Urinary bladder (tissue), 4 donors: ENCODE data around the gene KIAA0232. TPM values are rescaled to one million over a fixed set of nuclear protein-coding genes. Genes with fewer than 3 reads are reported as not detected.
"Not testable (repeated sequence)": the region's sequence is repeated elsewhere in the genome, so short reads cannot be mapped to it uniquely, and the experiment has no call there.

ENCODE experiments used
- DNase-seq: peaks from one replicate; pipeline ENCODE4 v3.0.0-alpha.2; 2015; ENCODE audit errors: extremely low spot score
- H3K27ac ChIP-seq: one replicate; pipeline ENCODE4 v1.5.1; 2013; ENCODE audit warnings: low read depth, mild to moderate bottlenecking, moderate library complexity
- H3K36me3 ChIP-seq: one replicate; pipeline ENCODE4 v1.6.1; 2013; ENCODE audit warnings: mild to moderate bottlenecking, moderate library complexity; ENCODE audit not compliant: insufficient read depth
- H3K4me1 ChIP-seq: one replicate; pipeline ENCODE4 v1.6.1; 2013; ENCODE audit warnings: mild to moderate bottlenecking, moderate library complexity; ENCODE audit not compliant: insufficient read depth
- H3K4me3 ChIP-seq: one replicate; pipeline ENCODE4 v1.5.1; 2013; ENCODE audit warnings: low read depth, low read length
- WGBS: extraction: QIAGEN DNeasy Blood & Tissue Kit; methylation state at CpG from one replicate; pipeline ENCODE4 v1.1.7; 2013; 5-methylcytosine and 5-hydroxymethylcytosine counted together
- polyA plus RNA-seq: library from polyadenylated mRNA; stranded (reverse); fragments of 200-250 nt; gene quantifications from one replicate; pipeline ENCODE4 v1.2.3, GENCODE V29; 2013
- total RNA-seq: library from RNA; depleted of rRNA; stranded (reverse); fragments of >200 nt; gene quantifications from one replicate; pipeline ENCODE4 v1.2.3, GENCODE V29; 2014
- donor health status: healthy with polysubstance abuse.
- donor health status: healthy.

The KIAA0232 gene
- total and polyA plus RNA-seq, 2 donors, result 18.8 to 32.8 TPM

DNA sequence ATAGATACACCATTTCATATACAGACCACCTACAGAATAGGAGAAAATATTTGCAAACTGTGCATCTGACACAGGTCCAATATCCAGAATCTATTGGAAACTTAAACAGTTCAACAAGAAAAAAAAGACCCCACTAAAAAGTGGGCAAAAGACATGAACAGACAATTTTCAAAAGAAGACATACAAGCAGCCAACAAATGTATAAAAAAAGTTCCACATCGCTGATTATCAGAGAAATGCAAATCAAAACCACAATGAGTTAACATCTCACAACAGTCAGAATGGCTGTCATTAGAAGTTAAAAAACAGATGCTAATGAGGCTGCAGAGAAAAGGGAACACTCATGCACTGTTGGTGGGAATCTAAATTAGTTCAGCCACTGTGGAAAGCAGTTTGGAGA is 36.8 kb downstream of the KIAA0232 start:
- Histone ChIP-seq H3K36me3 (no peaks in the 10 kb centered on the region), H3K27ac (no peak overlapping the region), H3K4me3 (no peak overlapping the region), H3K4me1 (no peaks in the 10 kb centered on the region)
- no peak for DNase-seq
- WGBS, result 90% methylated on average over 1 of the region's 1 CpG

DNA sequence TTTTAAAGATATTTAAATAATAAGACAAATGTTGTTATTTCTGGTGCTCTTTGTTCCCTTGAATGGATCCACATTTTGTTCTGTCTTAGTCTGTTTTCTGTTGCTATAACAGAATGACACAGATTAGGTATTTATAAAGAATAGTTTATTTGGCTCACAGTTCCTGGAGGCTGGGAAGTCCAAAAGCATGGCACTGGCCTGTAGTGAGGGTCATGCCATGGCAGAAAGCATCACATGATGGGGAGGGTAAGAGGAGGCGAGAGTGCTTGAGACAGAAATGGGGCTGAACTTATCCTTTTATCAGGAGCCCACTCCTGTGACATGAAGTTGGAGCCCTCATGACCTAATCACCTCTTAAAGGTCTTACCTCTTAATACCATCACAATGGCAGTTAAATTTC is 38.2 kb downstream of the KIAA0232 start:
- H3K27ac ChIP-seq, result no peak overlapping the region
- H3K4me3 ChIP-seq, result no peak overlapping the region
- no peak for DNase-seq
- H3K36me3 ChIP-seq, result peaks cover 2% of the 10 kb centered on the region
- no peaks in the 10 kb centered on the region for H3K4me1 ChIP-seq
- 93% methylated on average over 1 of the region's 1 CpG for whole genome bisulfite sequencing

DNA sequence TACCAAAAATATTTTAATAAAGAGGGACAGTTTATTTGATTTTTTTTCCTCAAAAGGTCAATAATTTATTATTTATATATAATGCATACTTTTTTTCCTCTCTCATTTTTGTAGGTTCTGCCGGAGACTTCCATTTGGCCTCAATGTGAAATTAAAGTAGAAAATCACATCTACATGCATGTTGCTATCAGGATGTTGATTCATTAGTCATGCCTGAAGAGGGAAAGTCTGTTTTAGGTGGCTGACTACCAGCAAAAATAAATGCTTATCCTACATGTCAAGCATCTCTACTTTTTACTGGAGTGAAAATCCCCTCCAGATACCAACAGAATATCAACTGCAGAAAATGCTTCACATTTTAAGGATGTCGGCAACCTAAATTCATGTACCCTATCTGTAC is 41.5 kb downstream of the KIAA0232 start:
- H3K4me3 ChIP-seq, result no peak overlapping the region
- WGBS, result 84% methylated on average over 2 of the region's 2 CpGs
- DNase-seq, result no peak
- no peak overlapping the region for H3K27ac ChIP-seq
- peaks cover 3% of the 10 kb centered on the region for H3K36me3 ChIP-seq
- no peaks in the 10 kb centered on the region for H3K4me1 ChIP-seq

DNA sequence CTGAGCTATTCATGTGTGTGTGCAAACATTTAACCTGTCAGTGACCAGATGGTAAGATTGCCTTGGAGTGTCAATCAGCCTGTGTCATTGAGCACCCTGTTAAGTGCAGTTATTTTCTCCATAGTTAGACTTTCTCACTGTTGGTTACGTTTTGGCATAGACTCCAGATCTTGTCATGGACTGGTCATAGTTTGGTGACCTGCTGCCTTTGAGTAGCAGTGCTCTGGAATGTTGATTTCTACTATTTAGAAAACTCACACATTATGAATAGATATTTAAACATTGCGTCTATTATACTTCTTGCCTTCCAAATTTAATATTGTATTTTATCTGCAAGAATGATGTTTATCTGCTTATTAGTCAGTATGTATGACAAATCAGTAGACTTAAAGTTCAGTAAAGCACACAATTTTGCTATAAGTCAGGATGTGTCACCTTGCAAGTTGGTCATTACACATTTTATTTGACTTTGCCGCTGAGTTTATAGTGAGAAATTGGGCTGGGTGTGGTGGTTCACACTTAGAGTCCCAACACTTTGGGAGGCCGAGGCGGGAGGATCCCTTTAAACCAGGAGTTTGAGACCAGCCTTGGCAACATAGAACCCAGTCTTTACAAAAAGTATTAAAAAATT is 42.4 kb downstream of the KIAA0232 start:
- Histone ChIP-seq H3K4me1 (no peaks in the 10 kb centered on the region), H3K27ac (no peak overlapping the region), H3K36me3 (peaks cover 3% of the 10 kb centered on the region), H3K4me3 (no peak overlapping the region)
- DNase-seq, result no peak
- WGBS, result 93% methylated on average over 5 of the region's 5 CpGs

DNA sequence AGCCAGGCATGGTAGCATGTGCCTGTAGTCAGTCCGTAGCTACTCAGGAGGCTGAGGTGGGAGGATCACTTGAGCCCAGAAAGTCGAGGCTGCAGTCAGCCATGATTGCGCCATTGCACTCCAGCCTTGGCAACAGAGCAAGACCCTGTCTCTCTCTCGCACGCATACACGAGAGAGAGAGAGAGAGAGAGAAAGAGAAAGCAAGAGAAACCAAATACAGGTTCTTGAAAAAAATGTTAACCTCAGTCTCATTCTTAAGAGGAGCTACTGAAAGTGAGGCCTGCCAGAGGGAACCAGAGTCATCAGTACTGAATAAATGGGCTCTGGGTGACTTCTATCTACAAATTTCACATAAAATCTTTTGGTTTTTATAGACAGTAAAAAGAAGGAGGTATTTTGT is 42.9 kb downstream of the KIAA0232 start:
- 87% methylated on average over 6 of the region's 6 CpGs for WGBS
- no peak overlapping the region for H3K4me3 ChIP-seq
- no peak for DNase-seq
- no peaks in the 10 kb centered on the region for H3K4me1 ChIP-seq
- H3K36me3 ChIP-seq, result peaks cover 3% of the 10 kb centered on the region
- H3K27ac ChIP-seq, result no peak overlapping the region

DNA sequence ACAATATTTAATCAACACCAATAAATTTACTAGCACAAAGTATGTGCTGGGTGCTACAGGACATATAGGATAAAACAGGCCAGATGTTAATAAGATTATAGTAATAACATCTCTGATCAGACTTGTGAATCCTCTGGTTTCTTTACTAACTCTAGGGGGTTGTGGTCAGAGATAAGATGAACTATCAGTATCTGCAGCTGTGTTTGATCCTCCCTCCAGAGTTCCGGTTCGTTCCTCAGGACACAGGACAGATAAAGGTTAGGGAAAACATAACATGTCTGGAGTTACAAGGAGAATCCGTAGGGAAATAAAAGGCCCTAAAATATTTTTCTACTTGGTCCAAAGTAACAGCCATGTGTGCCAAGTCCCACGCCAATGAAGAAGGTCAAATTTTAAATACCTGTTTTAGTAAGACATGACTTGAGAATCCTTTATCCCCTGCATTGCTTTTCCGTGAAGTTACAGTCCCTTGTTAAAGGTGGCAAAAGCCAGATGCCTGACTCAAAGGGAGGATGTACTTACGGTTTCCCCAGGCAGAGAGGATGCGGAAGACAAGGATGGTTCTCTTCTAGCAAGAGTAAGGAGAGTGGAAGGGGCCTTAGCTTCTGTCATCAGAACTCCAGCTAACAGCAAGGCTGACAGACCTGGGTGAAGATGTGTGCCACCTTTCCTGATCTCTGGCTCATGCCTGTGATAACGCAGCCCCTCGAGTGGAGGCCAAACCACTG is 44.4 kb downstream of the KIAA0232 start:
- Histone ChIP-seq H3K36me3 (peaks cover 3% of the 10 kb centered on the region), H3K4me1 (no peaks in the 10 kb centered on the region), H3K4me3 (no peak overlapping the region), H3K27ac (no peak overlapping the region)
- DNase-seq, result no peak
- WGBS, result 82% methylated on average over 9 of the region's 9 CpGs

DNA sequence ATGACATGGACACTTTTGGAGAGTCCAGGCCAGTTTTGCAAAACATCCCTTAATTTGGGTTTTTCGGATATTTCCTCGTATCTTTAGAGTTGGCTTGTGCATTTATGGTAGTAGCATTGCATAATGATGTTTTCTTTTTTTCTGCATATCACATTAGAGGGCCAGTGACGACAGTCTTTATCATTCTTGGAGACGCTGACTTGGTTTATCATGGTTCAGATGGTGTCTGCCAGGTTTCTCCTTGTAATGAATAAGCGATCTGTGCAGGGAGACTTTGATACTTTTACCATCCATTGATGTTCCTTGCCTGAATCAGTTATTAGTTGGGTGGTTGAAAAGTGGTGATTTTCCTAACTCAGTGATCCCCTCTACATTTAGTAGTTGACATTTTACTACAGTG is 46.6 kb downstream of the KIAA0232 start:
- DNase-seq, result no peak
- WGBS, result 68% methylated on average over 5 of the region's 5 CpGs
- Histone ChIP-seq H3K27ac (no peak overlapping the region), H3K36me3 (peaks cover 6% of the 10 kb centered on the region), H3K4me3 (no peak overlapping the region), H3K4me1 (no peaks in the 10 kb centered on the region)

DNA sequence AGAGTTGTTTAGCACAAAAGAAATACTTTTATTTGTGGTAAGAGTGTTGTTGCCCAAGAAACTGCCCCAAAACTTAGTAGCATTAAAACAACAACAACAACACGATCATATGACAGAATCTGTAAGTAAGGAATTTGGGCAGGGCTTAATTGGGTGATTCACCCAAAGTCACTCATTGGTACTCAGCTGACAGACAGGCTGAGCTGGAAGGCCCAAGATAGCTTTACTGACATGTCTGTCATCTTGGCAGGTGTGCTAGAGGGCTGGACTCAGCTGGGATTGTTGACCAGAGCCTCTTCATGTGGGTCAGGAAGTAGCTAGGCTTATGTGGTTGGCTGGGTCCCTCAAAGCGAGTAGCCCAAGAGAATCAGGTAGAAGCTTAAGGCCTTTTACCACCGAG is 52.3 kb downstream of the KIAA0232 start:
- no peaks in the 10 kb centered on the region for H3K4me1 ChIP-seq
- WGBS, result 90% methylated on average over 3 of the region's 3 CpGs

DNA sequence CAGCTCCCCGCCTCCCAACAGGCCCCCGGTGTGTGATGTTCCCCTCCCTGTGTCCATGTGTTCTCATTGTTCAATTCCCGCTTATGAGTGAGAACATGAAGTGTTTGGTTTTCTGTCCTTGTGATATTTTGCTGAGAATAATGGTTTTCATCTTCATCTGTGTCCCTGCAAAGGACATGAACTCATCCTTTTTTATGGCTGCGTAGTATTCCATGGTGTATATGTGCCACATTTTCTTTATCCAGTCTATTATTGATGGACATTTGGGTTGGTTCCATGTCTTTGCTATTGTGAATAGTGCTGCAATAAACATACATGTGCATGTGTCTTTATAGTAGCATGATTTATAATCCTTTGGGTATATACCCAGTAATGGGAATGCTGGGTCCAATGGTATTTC is 53.1 kb downstream of the KIAA0232 start:
- H3K4me1 ChIP-seq, DNase-seq, H3K27ac ChIP-seq, H3K36me3 ChIP-seq, H3K4me3 ChIP-seq: not testable (repeated sequence)
- 98% methylated on average over 4 of the region's 4 CpGs for WGBS

More for the DNA sequence above, 52.3 kb downstream of the KIAA0232 start:
- no peak overlapping the region for H3K27ac ChIP-seq
- no peak overlapping the region for H3K4me3 ChIP-seq
- peaks cover 3% of the 10 kb centered on the region for H3K36me3 ChIP-seq
- DNase-seq, result no peak

DNA sequence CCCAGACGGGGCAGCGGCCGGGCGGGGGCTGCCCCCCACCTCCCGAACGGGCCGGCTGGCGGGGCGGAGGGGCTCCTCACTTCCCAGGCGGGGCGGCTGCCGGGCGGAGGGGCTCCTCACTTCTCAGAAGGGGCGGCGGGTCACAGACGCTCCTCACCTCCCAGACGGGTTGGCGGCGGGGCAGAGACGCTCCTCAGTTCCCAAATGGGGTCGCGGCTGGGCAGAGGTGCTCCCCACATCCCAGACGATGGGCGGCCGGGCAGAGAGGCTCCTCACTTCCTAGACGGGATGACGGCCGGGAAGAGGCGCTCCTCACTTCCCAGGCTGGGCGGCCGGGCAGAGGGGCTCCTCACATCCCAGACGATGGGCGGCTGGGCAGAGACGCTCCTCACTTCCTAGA is 54.6 kb downstream of the KIAA0232 start:
- WGBS, result 96% methylated on average over 34 of the region's 34 CpGs
- not testable (repeated sequence) for H3K27ac ChIP-seq, H3K4me1 ChIP-seq, H3K36me3 ChIP-seq, DNase-seq, H3K4me3 ChIP-seq

DNA sequence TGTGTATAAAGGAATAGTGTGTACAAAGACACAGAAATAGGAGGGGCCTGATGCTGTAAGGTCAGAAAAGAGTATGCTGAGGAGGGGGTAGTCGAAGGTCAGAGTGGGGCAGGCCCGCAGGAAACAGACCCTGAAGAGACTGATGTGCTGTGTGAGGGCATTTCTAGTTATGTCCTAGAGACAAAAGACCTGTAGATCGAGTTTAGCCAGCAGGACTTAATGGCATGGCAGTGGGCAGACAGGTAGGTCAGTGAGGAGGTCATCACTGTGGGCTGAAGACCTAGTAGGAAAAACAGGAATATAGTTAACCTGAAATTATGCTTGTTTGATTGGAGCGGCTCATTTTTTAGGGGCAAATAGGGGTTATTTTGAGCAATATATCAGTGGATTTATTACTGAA is 57.1 kb downstream of the KIAA0232 start:
- H3K27ac ChIP-seq, result no peak overlapping the region
- H3K4me3 ChIP-seq, result no peak overlapping the region
- WGBS, result 83% methylated on average over 4 of the region's 4 CpGs

DNA sequence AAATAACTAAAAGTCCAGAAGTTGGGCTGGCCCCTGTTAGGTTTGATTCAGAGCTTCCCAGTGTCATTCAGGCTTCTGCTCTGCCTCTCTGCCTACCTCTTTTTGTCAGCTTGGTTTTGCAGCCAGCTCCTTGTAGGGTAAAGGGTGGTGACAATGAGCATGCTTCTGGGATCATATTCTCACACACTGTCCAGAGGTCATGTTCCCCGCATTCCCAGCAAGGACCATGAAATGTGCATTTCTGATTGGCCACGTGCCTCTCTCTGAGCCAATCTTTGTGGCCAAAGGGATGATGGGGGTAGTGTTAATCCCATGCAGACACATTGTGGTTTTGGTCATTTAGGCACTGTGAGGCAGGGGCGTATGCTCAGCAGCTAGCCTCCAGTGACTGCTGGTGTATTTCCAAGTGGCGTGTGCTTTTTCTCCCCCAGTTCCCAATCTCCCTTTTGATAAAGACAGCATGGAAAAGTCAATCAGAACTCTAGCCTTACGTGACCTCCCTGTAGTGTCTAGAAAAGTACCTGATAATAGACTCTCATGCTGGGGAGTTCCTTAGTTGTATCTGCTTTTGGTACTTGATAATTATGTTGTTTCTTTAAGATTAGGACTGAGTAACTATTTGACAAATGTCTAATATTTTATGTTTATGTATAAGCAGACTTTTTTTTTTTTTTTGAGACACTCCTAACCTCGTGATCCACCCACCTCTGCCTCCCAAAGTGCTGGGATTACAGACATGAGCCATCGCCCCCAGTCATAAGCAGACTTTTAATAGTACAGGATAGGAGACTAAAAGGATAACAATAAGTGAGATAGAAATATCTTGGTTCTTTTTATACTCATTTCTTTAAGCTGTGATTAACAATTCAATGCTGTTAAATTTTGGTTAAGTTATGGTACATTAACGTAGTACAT is 57.8 kb downstream of the KIAA0232 start:
- DNase-seq, result no peak
- no peak overlapping the region for H3K27ac ChIP-seq
- WGBS, result 38% methylated on average over 8 of the region's 8 CpGs

More for the DNA sequence above, 57.1 kb downstream of the KIAA0232 start:
- Histone ChIP-seq H3K4me1 (no peaks in the 10 kb centered on the region), H3K36me3 (no peaks in the 10 kb centered on the region)
- DNase-seq, result no peak

DNA sequence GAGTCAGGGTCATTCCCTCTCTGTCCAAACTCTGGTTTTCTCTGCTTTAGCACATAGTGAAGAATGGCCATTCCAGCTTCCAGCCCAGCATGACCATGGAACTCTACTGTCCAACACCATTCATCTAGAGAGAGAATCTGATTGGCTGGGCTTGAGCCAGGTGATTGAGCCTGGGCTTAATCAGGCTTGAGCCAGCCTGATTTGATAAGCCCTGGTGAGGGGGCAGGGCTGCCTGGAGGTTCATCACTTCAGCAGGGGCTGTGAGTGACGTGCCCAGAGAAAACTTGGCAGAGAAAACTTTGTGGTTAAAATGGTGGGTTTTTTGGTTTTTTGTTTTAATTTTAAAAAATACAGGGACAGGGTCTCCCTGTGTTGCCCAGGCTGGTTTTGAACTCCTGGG is 62.5 kb downstream of the KIAA0232 start:
- Histone ChIP-seq H3K4me3 (no peak overlapping the region), H3K4me1 (no peaks in the 10 kb centered on the region), H3K27ac (no peak overlapping the region), H3K36me3 (no peaks in the 10 kb centered on the region)
- DNase-seq, result no peak
- 100% methylated on average over 1 of the region's 1 CpG for WGBS

More for the DNA sequence above, 57.8 kb downstream of the KIAA0232 start:
- no peaks in the 10 kb centered on the region for H3K36me3 ChIP-seq
- no peaks in the 10 kb centered on the region for H3K4me1 ChIP-seq
- no peak overlapping the region for H3K4me3 ChIP-seq
